ENCODE measurements around the gene ERMN. TPM values are rescaled to one million over a fixed set of nuclear protein-coding genes. Genes with fewer than 3 reads are reported as not detected.
A peak's percentile ranks its signal among the peaks of the same experiment; 100 is the strongest.
"Not testable (repeated sequence)": the region's sequence is repeated elsewhere in the genome, so short reads cannot be mapped to it uniquely, and the experiment has no call there.

Gene ERMN
- total and polyA plus RNA-seq, 2 donors (not counting 1 experiment from before 2014, with no cell fraction given) = 0.17 TPM; not detected in 1

DNA sequence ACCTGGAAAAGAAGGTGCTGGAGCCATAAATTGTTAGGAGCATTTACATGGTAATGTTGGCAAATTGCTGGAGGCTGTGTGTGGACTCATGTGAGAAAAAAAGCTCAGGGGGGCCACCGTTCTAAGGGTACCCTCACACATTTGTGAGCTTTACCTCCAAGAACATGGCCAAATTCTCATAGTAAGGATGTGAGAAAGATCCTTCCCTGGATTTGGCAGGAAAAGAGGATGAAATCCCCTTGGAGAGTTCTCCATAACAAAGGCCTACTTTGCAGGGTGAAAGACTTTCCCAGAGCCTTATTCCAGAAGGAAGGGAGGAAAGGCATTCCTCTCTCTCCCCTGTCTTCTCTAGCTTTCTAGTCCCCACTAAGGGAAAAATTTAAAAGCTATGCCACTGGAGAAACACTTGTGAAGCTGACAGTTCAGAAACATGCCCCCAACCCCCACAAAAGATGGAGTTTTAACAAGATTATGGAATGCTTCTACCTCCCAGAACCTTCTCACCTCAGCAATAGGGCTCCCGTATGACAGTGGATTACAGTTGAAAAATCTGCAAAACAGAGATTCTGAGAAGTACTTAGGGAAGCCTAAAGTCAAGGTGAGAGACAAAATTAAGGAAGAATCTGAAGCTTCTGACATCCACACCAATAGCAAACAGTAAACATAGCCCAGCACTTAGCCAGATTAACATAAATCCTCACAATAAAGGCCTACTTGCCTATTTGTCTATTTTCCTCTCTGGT lies 20.2 kb upstream of the ERMN start:
- DNase-seq (ENCODE audit: low read depth in 2 of 2) = no peak
- Histone ChIP-seq H3K36me3 (ENCODE audit: control insufficient read depth, insufficient read depth, low read length) (no peaks in the 10 kb centered on the region), H3K4me3 (replicated peaks in 1 of 4; ENCODE audit: control extremely low read depth in 1 of 4, insufficient read depth in 1 of 4, low read depth in 3 of 4, low read length in 4 of 4) (no peak overlapping the region), H3K9me3 (ENCODE audit: control insufficient read depth, insufficient read depth, low read depth, low read length) (no peaks in the 10 kb centered on the region), H3K9ac (ENCODE audit: insufficient read depth, low read length) (no peak overlapping the region), H3K27me3 (ENCODE audit: control insufficient read depth, insufficient read depth, low read length) (no peaks in the 10 kb centered on the region), H3K27ac (ENCODE audit: insufficient read depth, low read length) (no peak overlapping the region), H4K20me1 (ENCODE audit: control insufficient read depth, extremely low read depth, insufficient read depth, low read length) (no peaks in the 10 kb centered on the region), H3K4me2 (ENCODE audit: extremely low read depth, insufficient read depth, low read length) (no peak overlapping the region), H3K4me1 (ENCODE audit: control insufficient read depth, extremely low read depth, insufficient read depth, low read length) (no peaks in the 10 kb centered on the region), H3K79me2 (ENCODE audit: control insufficient read depth, insufficient read depth, low read length) (no peaks in the 10 kb centered on the region), H2AFZ (ENCODE audit: low read length) (no peak overlapping the region)
- no peak for TF ChIP-seq CTCF (conservative IDR thresholded peaks at IDR 0.05 in 1 of 2, IDR thresholded peaks at IDR 0.05 in 1 of 2; ENCODE audit: low read depth in 1 of 2, low read length in 2 of 2)
- no peak for TF ChIP-seq EZH2 (IDR thresholded peaks at IDR 0.05; ENCODE audit: low read length, missing control alignments)

GRCh38 chr2:157341381-157341780 lies 15.8 kb upstream of the ERMN start:
- not testable (repeated sequence) for H3K4me1 ChIP-seq (ENCODE audit: control insufficient read depth, extremely low read depth, insufficient read depth, low read length); H3K27me3 ChIP-seq (ENCODE audit: control insufficient read depth, insufficient read depth, low read length); H3K9ac ChIP-seq (ENCODE audit: insufficient read depth, low read length); H4K20me1 ChIP-seq (ENCODE audit: control insufficient read depth, extremely low read depth, insufficient read depth, low read length); H3K4me2 ChIP-seq (ENCODE audit: extremely low read depth, insufficient read depth, low read length); H3K36me3 ChIP-seq (ENCODE audit: control insufficient read depth, insufficient read depth, low read length); H3K27ac ChIP-seq (ENCODE audit: insufficient read depth, low read length); H2AFZ ChIP-seq (ENCODE audit: low read length); H3K9me3 ChIP-seq (ENCODE audit: control insufficient read depth, insufficient read depth, low read depth, low read length); H3K79me2 ChIP-seq (ENCODE audit: control insufficient read depth, insufficient read depth, low read length); H3K4me3 ChIP-seq (replicated peaks in 1 of 4; ENCODE audit: control extremely low read depth in 1 of 4, insufficient read depth in 1 of 4, low read depth in 3 of 4, low read length in 4 of 4)
- DNase-seq (ENCODE audit: low read depth in 2 of 2) = peak in 1 of 2 donors; percentile 80

DNA sequence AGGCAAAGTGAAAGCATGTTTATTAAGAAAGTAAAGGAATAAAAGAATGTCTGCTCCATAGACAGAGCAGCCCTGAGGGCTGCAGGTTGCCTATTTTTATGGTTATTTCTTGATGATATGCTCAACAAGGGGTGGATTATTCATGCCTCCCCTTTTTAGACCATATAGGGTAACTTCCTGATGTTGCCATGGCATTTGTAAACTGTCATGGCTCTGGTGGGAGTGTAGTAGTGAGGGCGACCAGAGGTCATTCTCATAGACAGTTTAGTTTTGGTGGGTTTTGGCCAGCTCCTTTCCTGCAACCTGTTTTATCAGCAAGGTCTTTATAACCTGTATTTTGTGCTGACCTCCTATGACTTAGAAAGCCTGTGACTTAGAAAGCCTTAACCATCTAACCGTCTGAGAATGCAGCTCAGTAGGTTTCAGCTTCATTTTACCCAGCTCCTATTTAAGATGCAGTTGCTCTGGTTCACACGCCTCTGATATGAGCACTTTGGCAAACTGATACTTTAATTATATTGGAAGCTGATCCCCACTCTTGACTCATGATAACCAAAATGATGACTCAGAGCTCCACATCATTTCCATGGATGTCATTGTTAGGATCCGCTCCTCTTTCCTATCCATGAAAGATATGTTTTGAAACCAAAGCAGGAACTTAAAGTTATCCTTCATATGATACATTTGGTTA lies 14.5 kb upstream of the ERMN start:
- Histone ChIP-seq H3K27ac (ENCODE audit: insufficient read depth, low read length) (no peak overlapping the region), H2AFZ (ENCODE audit: low read length) (no peak overlapping the region), H3K4me1 (ENCODE audit: control insufficient read depth, extremely low read depth, insufficient read depth, low read length) (no peaks in the 10 kb centered on the region), H3K27me3 (ENCODE audit: control insufficient read depth, insufficient read depth, low read length) (no peaks in the 10 kb centered on the region), H4K20me1 (ENCODE audit: control insufficient read depth, extremely low read depth, insufficient read depth, low read length) (no peaks in the 10 kb centered on the region), H3K36me3 (ENCODE audit: control insufficient read depth, insufficient read depth, low read length) (no peaks in the 10 kb centered on the region), H3K79me2 (ENCODE audit: control insufficient read depth, insufficient read depth, low read length) (no peaks in the 10 kb centered on the region), H3K4me2 (ENCODE audit: extremely low read depth, insufficient read depth, low read length) (no peak overlapping the region), H3K9me3 (ENCODE audit: control insufficient read depth, insufficient read depth, low read depth, low read length) (no peaks in the 10 kb centered on the region), H3K4me3 (replicated peaks in 1 of 4; ENCODE audit: control extremely low read depth in 1 of 4, insufficient read depth in 1 of 4, low read depth in 3 of 4, low read length in 4 of 4) (no peak overlapping the region), H3K9ac (ENCODE audit: insufficient read depth, low read length) (no peak overlapping the region)
- DNase-seq (ENCODE audit: low read depth in 2 of 2) = peak in 1 of 2 donors; percentile 64
- TF ChIP-seq EZH2 (IDR thresholded peaks at IDR 0.05; ENCODE audit: low read length, missing control alignments) = no peak
- no peak for TF ChIP-seq CTCF (conservative IDR thresholded peaks at IDR 0.05 in 1 of 2, IDR thresholded peaks at IDR 0.05 in 1 of 2; ENCODE audit: low read depth in 1 of 2, low read length in 2 of 2)

All from fibroblast of lung (primary cell).